ENCODE results near the gene FLRT2.

Gene FLRT2

GRCh38 chr14:85620947-85621346, 91.0 kb downstream of the FLRT2 start:
- H3K4me1 ChIP-seq (ENCODE audit: insufficient read depth, low read length), result peaks cover 6% of the 10 kb centered on the region; the same call in 1 of the 2 replicates
- H3K27ac ChIP-seq (ENCODE audit: low read length), result no peak overlapping the region
- no peaks in the 10 kb centered on the region for H3K9me3 ChIP-seq (ENCODE audit: insufficient read depth, low read depth, low read length)
- H3K36me3 ChIP-seq (ENCODE audit: insufficient read depth, low read depth, low read length), result peaks cover 14% of the 10 kb centered on the region; the same call in 1 of the 2 replicates
- no peak overlapping the region for H3K9ac ChIP-seq (ENCODE audit: low read depth, low read length)
- H3K27me3 ChIP-seq (ENCODE audit: insufficient read depth, low read length), result no peaks in the 10 kb centered on the region
- no peak overlapping the region for H3K4me3 ChIP-seq (ENCODE audit: low read length)

GRCh38 chr14:85622106-85622505, 92.2 kb downstream of the FLRT2 start:
- no peak overlapping the region for H3K9ac ChIP-seq (ENCODE audit: low read depth, low read length)
- no peaks in the 10 kb centered on the region for H3K27me3 ChIP-seq (ENCODE audit: insufficient read depth, low read length)
- H3K36me3 ChIP-seq (ENCODE audit: insufficient read depth, low read depth, low read length), result peaks cover 14% of the 10 kb centered on the region; the same call in 1 of the 2 replicates
- H3K4me1 ChIP-seq (ENCODE audit: insufficient read depth, low read length), result no peaks in the 10 kb centered on the region
- H3K9me3 ChIP-seq (ENCODE audit: insufficient read depth, low read depth, low read length), result no peaks in the 10 kb centered on the region
- no peak overlapping the region for H3K4me3 ChIP-seq (ENCODE audit: low read length)
- H3K27ac ChIP-seq (ENCODE audit: low read length), result no peak overlapping the region

- Histone ChIP-seq H3K36me3 (ENCODE audit: insufficient read depth, low read depth, low read length) (peaks cover 14% of the 10 kb centered on the region; the same call in 1 of the 2 replicates), H3K4me1 (ENCODE audit: insufficient read depth, low read length) (no peaks in the 10 kb centered on the region), H3K27me3 (ENCODE audit: insufficient read depth, low read length) (no peaks in the 10 kb centered on the region), H3K9ac (ENCODE audit: low read depth, low read length) (no peak overlapping the region), H3K9me3 (ENCODE audit: insufficient read depth, low read depth, low read length) (no peaks in the 10 kb centered on the region), H3K4me3 (ENCODE audit: low read length) (no peak overlapping the region), H3K27ac (ENCODE audit: low read length) (no peak overlapping the region)
These were observed 93.2 kb downstream of the FLRT2 start for GRCh38 chr14:85622986-85623685.

GRCh38 chr14:85625925-85626585, 96.1 kb downstream of the FLRT2 start:
- Histone ChIP-seq H3K9me3 (ENCODE audit: insufficient read depth, low read depth, low read length) (no peaks in the 10 kb centered on the region), H3K27me3 (ENCODE audit: insufficient read depth, low read length) (no peaks in the 10 kb centered on the region), H3K36me3 (ENCODE audit: insufficient read depth, low read depth, low read length) (peaks cover 14% of the 10 kb centered on the region; the same call in 1 of the 2 replicates), H3K9ac (ENCODE audit: low read depth, low read length) (no peak overlapping the region), H3K27ac (ENCODE audit: low read length) (no peak overlapping the region), H3K4me3 (ENCODE audit: low read length) (no peak overlapping the region), H3K4me1 (ENCODE audit: insufficient read depth, low read length) (no peaks in the 10 kb centered on the region)

GRCh38 chr14:85634205-85634604, 104.3 kb downstream of the FLRT2 start:
- Histone ChIP-seq H3K4me3 (ENCODE audit: low read length) (no peak overlapping the region), H3K27ac (ENCODE audit: low read length) (no peak overlapping the region), H3K4me1 (ENCODE audit: insufficient read depth, low read length) (no peaks in the 10 kb centered on the region), H3K9me3 (ENCODE audit: insufficient read depth, low read depth, low read length) (no peaks in the 10 kb centered on the region), H3K36me3 (ENCODE audit: insufficient read depth, low read depth, low read length) (no peaks in the 10 kb centered on the region), H3K9ac (ENCODE audit: low read depth, low read length) (no peak overlapping the region), H3K27me3 (ENCODE audit: insufficient read depth, low read length) (no peaks in the 10 kb centered on the region)

GRCh38 chr14:85644211-85644610, 114.3 kb downstream of the FLRT2 start:
- Histone ChIP-seq H3K9ac (ENCODE audit: low read depth, low read length) (no peak overlapping the region), H3K4me1 (ENCODE audit: insufficient read depth, low read length) (no peaks in the 10 kb centered on the region), H3K27ac (ENCODE audit: low read length) (no peak overlapping the region), H3K4me3 (ENCODE audit: low read length) (no peak overlapping the region), H3K36me3 (ENCODE audit: insufficient read depth, low read depth, low read length) (no peaks in the 10 kb centered on the region), H3K9me3 (ENCODE audit: insufficient read depth, low read depth, low read length) (no peaks in the 10 kb centered on the region), H3K27me3 (ENCODE audit: insufficient read depth, low read length) (no peaks in the 10 kb centered on the region)

GRCh38 chr14:85653029-85653428, 123.1 kb downstream of the FLRT2 start:
- no peaks in the 10 kb centered on the region for H3K9me3 ChIP-seq (ENCODE audit: insufficient read depth, low read depth, low read length)
- no peaks in the 10 kb centered on the region for H3K36me3 ChIP-seq (ENCODE audit: insufficient read depth, low read depth, low read length)
- no peaks in the 10 kb centered on the region for H3K27me3 ChIP-seq (ENCODE audit: insufficient read depth, low read length)
- H3K4me3 ChIP-seq (ENCODE audit: low read length), result no peak overlapping the region
- H3K27ac ChIP-seq (ENCODE audit: low read length), result no peak overlapping the region
- no peaks in the 10 kb centered on the region for H3K4me1 ChIP-seq (ENCODE audit: insufficient read depth, low read length)
- no peak overlapping the region for H3K9ac ChIP-seq (ENCODE audit: low read depth, low read length)

- H3K27ac ChIP-seq (ENCODE audit: low read length), result no peak overlapping the region
- no peak overlapping the region for H3K4me3 ChIP-seq (ENCODE audit: low read length)
- H3K4me1 ChIP-seq (ENCODE audit: insufficient read depth, low read length), result no peaks in the 10 kb centered on the region
- H3K9me3 ChIP-seq (ENCODE audit: insufficient read depth, low read depth, low read length), result no peaks in the 10 kb centered on the region
- H3K27me3 ChIP-seq (ENCODE audit: insufficient read depth, low read length), result no peaks in the 10 kb centered on the region
- H3K36me3 ChIP-seq (ENCODE audit: insufficient read depth, low read depth, low read length), result no peaks in the 10 kb centered on the region
- no peak overlapping the region for H3K9ac ChIP-seq (ENCODE audit: low read depth, low read length)
These were observed 130.4 kb downstream of the FLRT2 start for GRCh38 chr14:85660243-85660922.

GRCh38 chr14:85662096-85662495, 132.2 kb downstream of the FLRT2 start:
- Histone ChIP-seq H3K4me3 (ENCODE audit: low read length) (no peak overlapping the region), H3K4me1 (ENCODE audit: insufficient read depth, low read length) (no peaks in the 10 kb centered on the region), H3K9ac (ENCODE audit: low read depth, low read length) (no peak overlapping the region), H3K36me3 (ENCODE audit: insufficient read depth, low read depth, low read length) (no peaks in the 10 kb centered on the region), H3K27ac (ENCODE audit: low read length) (no peak overlapping the region), H3K9me3 (ENCODE audit: insufficient read depth, low read depth, low read length) (no peaks in the 10 kb centered on the region), H3K27me3 (ENCODE audit: insufficient read depth, low read length) (no peaks in the 10 kb centered on the region)

GRCh38 chr14:85663256-85663655, 133.3 kb downstream of the FLRT2 start:
- Histone ChIP-seq H3K9ac (ENCODE audit: low read depth, low read length) (no peak overlapping the region), H3K9me3 (ENCODE audit: insufficient read depth, low read depth, low read length) (no peaks in the 10 kb centered on the region), H3K36me3 (ENCODE audit: insufficient read depth, low read depth, low read length) (no peaks in the 10 kb centered on the region), H3K4me1 (ENCODE audit: insufficient read depth, low read length) (no peaks in the 10 kb centered on the region), H3K4me3 (ENCODE audit: low read length) (no peak overlapping the region), H3K27ac (ENCODE audit: low read length) (no peak overlapping the region), H3K27me3 (ENCODE audit: insufficient read depth, low read length) (no peaks in the 10 kb centered on the region)

- Histone ChIP-seq H3K27me3 (ENCODE audit: insufficient read depth, low read length) (no peaks in the 10 kb centered on the region), H3K4me3 (ENCODE audit: low read length) (no peak overlapping the region), H3K4me1 (ENCODE audit: insufficient read depth, low read length) (no peaks in the 10 kb centered on the region), H3K27ac (ENCODE audit: low read length) (no peak overlapping the region), H3K36me3 (ENCODE audit: insufficient read depth, low read depth, low read length) (no peaks in the 10 kb centered on the region), H3K9me3 (ENCODE audit: insufficient read depth, low read depth, low read length) (no peaks in the 10 kb centered on the region), H3K9ac (ENCODE audit: low read depth, low read length) (no peak overlapping the region)
These were observed 133.7 kb downstream of the FLRT2 start for GRCh38 chr14:85663667-85664066.

- H3K9ac ChIP-seq (ENCODE audit: low read depth, low read length), result no peak overlapping the region
- H3K4me1 ChIP-seq (ENCODE audit: insufficient read depth, low read length), result no peaks in the 10 kb centered on the region
These were observed 146.0 kb downstream of the FLRT2 start for GRCh38 chr14:85675957-85676356.

More at GRCh38 chr14:85675957-85676356, 146.0 kb downstream of the FLRT2 start:
- Histone ChIP-seq H3K4me3 (ENCODE audit: low read length) (no peak overlapping the region), H3K36me3 (ENCODE audit: insufficient read depth, low read depth, low read length) (no peaks in the 10 kb centered on the region), H3K9me3 (ENCODE audit: insufficient read depth, low read depth, low read length) (no peaks in the 10 kb centered on the region), H3K27ac (ENCODE audit: low read length) (no peak overlapping the region), H3K27me3 (ENCODE audit: insufficient read depth, low read length) (no peaks in the 10 kb centered on the region)

Data from iPS-20b (cell line).